Fibroblast of the aortic adventitia (primary cell): ENCODE data around the gene S100G. TPM values are rescaled to one million over a fixed set of nuclear protein-coding genes. Genes with fewer than 3 reads are reported as not detected.

Experiments used
- DNase-seq: peaks from one replicate; pipeline ENCODE4 v3.0.0-alpha.2; 2010; ENCODE audit warnings: low read depth
- H3K4me3 ChIP-seq: 2 replicates; pipeline ENCODE4 v1.5.1; 2011; ENCODE audit warnings: low read depth, mild to moderate bottlenecking, control low read depth, low read length, moderate library complexity
- total RNA-seq: library from RNA; depleted of rRNA; stranded (reverse); fragments of >200 nt; gene quantifications from 2 replicates; pipeline ENCODE4 v1.2.3, GENCODE V29; 2012; ENCODE audit warnings: low replicate concordance
- TF ChIP-seq, protein P1 (sequence below): IDR thresholded peaks from 2 replicates; pipeline ENCODE4 v1.5.1; 2011; ENCODE audit warnings: mild to moderate bottlenecking, low read length, control low read depth, inconsistent platforms; ENCODE audit not compliant: insufficient read depth

The S100G gene
- total RNA-seq, 1 donor = not detected

GRCh38 chrX:16633754-16634153 lies 16.2 kb upstream of the S100G start:
- TF ChIP-seq, protein P1, sequence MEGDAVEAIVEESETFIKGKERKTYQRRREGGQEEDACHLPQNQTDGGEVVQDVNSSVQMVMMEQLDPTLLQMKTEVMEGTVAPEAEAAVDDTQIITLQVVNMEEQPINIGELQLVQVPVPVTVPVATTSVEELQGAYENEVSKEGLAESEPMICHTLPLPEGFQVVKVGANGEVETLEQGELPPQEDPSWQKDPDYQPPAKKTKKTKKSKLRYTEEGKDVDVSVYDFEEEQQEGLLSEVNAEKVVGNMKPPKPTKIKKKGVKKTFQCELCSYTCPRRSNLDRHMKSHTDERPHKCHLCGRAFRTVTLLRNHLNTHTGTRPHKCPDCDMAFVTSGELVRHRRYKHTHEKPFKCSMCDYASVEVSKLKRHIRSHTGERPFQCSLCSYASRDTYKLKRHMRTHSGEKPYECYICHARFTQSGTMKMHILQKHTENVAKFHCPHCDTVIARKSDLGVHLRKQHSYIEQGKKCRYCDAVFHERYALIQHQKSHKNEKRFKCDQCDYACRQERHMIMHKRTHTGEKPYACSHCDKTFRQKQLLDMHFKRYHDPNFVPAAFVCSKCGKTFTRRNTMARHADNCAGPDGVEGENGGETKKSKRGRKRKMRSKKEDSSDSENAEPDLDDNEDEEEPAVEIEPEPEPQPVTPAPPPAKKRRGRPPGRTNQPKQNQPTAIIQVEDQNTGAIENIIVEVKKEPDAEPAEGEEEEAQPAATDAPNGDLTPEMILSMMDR = no peak
- no peak overlapping the region for H3K4me3 ChIP-seq
- DNase-seq = peak; percentile 53

DNA sequence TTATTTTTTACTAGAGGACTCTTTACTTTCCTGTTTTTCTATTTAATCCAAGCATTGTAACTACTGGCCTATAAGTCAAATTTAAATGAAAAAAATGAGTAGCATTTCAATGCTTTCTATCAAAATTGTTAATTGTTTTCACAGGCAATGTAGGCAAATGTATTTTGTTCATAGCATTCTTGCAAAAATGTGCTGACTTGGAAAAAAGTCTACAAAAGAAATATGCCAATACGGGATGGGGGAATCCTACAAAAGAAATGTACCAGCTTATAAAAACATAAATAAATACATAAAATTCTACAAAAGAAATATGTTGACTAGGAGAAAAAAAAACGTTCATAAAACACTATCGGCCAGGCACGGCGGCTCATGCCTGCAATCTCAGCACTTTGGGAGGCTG lies 14.9 kb upstream of the S100G start:
- DNase-seq = no peak
- no peak overlapping the region for H3K4me3 ChIP-seq
- TF ChIP-seq, protein P1 = no peak

DNA sequence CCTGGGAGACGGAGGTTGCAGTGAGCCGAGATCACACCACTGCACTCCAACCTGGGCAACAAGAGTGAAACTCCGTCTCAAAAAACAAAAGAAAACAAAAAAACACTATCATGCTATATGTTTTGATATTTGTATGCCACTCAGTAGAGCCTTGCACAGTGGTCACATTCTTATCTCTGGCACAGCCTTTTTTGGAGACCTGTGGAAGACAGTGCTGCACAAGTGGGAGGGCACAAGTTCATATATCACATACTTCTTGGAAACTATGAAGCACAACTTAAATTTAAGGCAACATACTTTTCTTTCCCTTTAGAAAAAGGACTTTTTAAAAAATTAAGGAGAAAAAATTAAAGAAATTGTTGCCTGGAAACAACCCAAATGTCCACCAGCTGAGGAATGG lies 14.4 kb upstream of the S100G start:
- TF ChIP-seq, protein P1 = no peak
- no peak overlapping the region for H3K4me3 ChIP-seq
- no peak for DNase-seq

DNA sequence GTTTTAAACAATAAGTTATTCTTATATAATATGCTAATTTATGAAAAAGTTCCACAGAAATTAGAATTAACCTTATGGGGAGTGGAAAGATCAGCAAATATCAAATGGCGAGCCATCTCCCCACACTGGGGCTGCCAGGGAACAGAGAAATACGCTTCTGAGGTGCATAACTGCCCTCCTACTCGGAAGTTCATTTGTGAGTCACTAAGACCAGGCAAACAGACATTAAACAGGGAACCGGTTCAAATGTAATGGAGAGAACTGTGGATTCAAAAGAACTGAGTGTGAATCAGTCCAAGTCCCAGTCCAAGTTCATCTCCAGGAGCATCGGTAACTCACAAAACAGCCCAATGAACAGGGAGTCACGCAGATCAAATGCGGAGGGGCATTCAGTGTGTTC lies 11.4 kb upstream of the S100G start:
- no peak for DNase-seq
- H3K4me3 ChIP-seq = no peak overlapping the region
- TF ChIP-seq, protein P1 = no peak

- DNase-seq = no peak
- TF ChIP-seq, protein P1 = no peak
- no peak overlapping the region for H3K4me3 ChIP-seq
Observed at GRCh38 chrX:16639966-16640365, 10.0 kb upstream of the S100G start.

GRCh38 chrX:16640823-16641222 lies 9.1 kb upstream of the S100G start:
- no peak overlapping the region for H3K4me3 ChIP-seq
- TF ChIP-seq, protein P1 = no peak
- no peak for DNase-seq

DNA sequence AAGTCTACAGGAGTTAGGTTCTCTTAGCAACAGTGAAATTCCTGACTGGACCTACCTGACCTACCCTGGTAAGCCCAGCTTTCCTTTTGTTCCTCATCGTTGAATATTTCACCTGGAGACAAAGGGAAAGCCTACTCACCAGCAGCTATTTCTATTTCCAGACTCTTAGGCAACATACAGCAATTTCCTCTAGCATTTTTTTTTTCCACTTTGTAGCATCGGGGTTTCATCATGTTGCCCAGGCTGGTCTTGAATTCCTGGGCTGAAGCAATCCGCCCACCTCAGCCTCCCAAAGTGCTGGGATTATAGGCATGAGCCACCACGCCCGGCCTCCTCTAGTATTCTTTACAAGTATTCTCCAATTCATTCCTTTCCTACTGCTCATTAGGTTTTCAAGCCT lies 6.8 kb upstream of the S100G start:
- DNase-seq = peak; percentile 76
- no peak overlapping the region for H3K4me3 ChIP-seq
- TF ChIP-seq, protein P1 = no peak
